ENCODE measurements around the gene CKS2.
"Not testable (repeated sequence)": the region's sequence is repeated elsewhere in the genome, so short reads cannot be mapped to it uniquely, and the experiment has no call there.

CKS2 gene

DNA sequence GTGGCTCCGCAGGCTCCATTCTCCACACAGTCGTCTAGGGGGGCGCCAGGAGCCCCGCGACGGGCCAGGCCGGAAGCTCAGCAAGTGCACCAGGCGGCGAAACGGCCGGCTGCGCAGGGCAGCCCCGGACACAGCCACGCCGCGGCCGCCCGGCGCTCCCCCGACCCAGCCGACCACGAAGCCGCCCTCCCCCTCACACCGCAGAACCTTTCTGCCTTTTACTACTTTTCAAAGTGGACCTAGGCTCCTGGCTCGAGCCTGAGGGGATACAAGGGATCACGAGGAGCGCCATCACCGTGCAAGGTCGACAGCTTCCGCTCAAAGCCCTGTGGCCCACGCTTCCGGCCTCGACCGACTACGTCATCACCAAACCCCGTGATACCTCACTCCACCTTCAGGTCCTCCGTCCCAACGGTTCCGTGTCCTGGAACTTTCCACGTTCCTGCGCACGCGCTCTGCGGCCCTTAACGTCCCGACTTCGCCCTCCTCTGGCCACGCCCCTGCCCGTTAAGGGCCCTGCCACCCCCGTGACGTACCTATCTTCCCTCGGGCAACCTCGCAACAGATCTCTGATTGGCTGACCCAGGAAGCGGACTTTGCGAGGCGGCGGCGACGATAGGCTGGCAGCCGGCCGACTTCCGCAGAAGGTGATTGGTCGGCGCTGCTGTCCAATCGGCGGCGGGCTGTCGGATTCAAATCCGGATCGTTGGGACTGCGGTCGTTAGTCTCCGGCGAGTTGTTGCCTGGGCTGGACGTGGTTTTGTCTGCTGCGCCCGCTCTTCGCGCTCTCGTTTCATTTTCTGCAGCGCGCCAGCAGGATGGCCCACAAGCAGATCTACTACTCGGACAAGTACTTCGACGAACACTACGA, at the start of gene CKS2:
CKS2 (plus strand) TSS at position 721 of the 871 bp plus-strand sequence; CDS start at position 819, 98 bp downstream.
- peak; percentile 100 for DNase-seq

GRCh38 chr9:89273528-89274279, 37.3 kb upstream of the CKS2 start:
- no peak for DNase-seq

- no peak for DNase-seq
These were observed 36.2 kb upstream of the CKS2 start for GRCh38 chr9:89274838-89275237.

- not testable (repeated sequence) for DNase-seq
These were observed 35.0 kb upstream of the CKS2 start for GRCh38 chr9:89276040-89276439.

- no peak for DNase-seq
These were observed 34.0 kb upstream of the CKS2 start for GRCh38 chr9:89277043-89277442.

GRCh38 chr9:89277454-89277853, 33.5 kb upstream of the CKS2 start:
- DNase-seq: peak; percentile 86

DNA sequence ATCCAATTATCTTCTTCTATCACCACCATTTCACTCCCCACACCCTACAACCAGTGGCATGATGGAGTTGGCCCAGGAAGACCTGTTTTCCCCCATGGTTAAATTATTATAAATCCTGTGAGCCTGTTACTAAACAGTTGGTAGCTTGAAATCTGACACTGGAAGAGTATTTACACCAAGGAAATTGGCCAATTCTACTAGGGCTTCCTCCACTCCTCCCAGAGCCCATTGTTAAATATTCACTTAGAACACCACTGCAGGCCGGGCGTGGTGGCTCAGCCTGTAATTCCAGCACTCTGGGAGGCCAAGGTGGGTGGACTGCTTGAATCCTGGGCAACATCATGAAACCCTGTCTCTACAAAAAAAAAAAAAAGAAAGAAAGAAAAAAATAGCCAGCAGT, 32.4 kb upstream of the CKS2 start:
- DNase-seq: no peak

DNA sequence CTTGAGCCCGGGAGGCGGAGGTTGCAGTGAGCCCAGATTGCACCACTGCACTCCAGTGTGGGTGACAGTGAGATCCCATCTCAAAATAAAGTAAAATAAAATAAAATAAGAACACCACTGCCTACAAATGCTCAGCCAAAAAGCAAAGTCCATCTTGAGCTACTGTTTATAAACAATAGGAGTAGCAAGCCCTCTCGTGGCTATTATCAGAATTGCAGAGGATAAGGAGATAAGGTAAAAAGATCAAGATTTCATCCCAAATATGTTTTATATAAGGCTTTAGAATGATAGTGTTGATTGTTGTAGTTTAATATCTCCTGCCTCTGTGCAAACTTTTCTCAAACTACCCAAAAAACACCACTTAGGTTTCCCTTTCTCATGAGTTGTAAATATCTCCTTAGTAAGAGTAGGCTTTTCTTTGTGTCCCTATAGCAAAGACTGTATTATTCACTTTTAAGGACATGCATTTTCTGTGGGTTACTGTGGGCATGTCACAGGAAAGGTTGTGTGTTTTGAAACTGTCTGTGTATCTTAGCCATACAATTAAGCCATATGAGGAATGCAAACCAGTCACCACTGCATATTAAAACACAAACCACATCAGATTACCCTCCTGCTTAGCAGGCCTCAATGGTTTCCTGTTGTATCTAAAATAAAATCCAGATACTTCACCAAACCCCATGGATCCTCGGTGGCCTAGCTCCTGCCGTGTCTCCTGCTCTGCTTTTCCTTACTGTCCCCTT, 31.8 kb upstream of the CKS2 start:
- DNase-seq: peak; percentile 78

GRCh38 chr9:89281106-89281505, 29.9 kb upstream of the CKS2 start:
- DNase-seq: no peak

- DNase-seq: not testable (repeated sequence)
These were observed 28.6 kb upstream of the CKS2 start for GRCh38 chr9:89282248-89282968.

DNA sequence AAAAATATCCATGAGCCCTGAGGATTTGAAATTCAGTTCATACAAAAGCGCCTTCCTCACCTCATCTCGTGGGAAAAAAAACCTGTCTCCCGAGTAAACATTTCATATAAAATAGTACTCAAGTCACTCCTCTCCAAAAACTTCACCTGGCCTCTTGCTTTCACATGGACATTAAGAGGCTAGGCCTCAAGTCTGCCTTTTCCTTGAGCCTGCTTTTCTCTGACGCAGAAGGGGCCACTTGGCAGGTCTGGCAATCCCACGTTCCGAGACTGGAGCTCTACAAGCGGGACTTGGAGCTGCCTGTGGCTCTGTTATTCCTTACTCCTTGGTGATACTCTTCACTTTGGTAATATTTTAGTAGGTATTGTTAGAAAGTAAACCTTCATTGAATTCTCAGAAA, 26.9 kb upstream of the CKS2 start:
- DNase-seq: no peak

DNA sequence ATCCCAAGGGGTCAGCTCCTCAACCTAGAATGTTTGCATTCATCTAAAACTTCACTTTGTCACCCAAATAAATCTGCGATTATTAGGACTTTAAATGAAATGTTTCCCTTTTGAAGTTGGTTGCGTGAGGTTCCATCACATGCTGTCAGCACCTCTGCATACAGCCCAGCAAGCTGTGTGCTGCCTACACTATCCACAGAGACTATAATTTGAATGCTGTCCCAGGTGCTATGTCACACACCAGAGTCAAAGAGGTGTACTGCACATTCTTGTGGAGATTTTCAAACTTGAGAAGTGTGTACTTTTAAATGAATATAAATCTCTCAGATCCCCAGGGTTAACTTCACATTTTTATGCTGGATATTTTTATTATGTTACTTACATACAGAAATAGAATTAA, 19.3 kb upstream of the CKS2 start:
- no peak for DNase-seq

GRCh38 chr9:89293014-89293413, 18.0 kb upstream of the CKS2 start:
- DNase-seq: no peak

- peak; percentile 43 for DNase-seq
These were observed 15.6 kb upstream of the CKS2 start for GRCh38 chr9:89295400-89295799.

DNA sequence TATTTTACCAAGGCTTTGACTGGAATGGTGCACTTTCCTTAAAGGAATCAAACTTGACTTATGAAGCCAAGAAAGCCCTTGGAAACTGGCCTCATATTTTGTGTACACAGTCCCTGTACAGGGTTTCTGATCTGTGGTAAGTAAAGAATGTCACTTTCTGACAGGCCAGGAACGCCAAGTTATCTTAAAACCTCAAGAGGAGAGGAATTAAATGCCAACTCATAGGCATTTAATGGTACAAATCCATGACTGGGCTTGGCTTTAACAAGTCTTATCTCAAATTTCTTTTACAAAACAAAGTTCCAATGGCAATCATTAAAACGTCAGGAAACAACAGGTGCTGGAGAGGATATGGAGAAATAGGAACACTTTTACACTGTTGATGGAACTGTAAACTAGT, 9.0 kb upstream of the CKS2 start:
- DNase-seq: peak; percentile 16

- peak; percentile 33 for DNase-seq
These were observed 6.8 kb upstream of the CKS2 start for GRCh38 chr9:89304020-89304833.

DNA sequence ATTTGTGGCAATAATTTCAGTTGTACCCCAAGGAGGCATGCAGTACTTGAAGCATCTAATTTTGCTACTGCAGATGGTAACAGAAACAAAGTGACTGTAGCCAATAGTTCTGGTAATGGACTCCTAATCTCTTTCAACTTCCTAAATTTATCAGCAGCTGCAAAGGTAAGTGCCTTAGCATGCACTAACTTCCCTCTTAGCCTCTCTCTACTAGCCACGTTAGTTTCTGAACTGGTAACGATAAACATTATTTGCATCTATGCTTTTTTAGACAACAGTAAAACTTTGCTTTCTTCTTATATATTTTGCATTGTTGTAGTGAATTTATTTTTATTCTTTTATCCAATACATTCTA, 6.2 kb upstream of the CKS2 start:
- DNase-seq: no peak

DNA sequence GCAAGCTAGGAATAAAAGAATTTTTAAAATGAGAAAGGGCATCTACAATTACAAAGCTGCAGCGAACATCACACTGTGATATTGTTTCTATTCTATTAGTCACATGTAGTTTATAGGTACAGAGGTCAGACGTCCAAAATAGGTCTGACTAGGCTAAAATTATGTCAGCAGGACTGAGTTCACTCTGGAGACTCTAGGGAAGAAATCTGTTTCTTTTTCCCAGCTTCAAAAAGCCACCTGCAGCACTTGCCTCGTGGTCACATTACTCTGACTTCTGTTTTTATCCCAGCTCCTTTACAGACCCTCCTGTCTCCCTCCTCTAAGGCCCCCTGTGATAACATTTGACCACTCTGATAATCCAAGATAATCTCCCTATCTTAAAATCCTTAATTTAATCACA, 5.1 kb upstream of the CKS2 start:
- no peak for DNase-seq

- no peak for DNase-seq
These were observed 1.8 kb upstream of the CKS2 start for GRCh38 chr9:89309166-89309565.

DNA sequence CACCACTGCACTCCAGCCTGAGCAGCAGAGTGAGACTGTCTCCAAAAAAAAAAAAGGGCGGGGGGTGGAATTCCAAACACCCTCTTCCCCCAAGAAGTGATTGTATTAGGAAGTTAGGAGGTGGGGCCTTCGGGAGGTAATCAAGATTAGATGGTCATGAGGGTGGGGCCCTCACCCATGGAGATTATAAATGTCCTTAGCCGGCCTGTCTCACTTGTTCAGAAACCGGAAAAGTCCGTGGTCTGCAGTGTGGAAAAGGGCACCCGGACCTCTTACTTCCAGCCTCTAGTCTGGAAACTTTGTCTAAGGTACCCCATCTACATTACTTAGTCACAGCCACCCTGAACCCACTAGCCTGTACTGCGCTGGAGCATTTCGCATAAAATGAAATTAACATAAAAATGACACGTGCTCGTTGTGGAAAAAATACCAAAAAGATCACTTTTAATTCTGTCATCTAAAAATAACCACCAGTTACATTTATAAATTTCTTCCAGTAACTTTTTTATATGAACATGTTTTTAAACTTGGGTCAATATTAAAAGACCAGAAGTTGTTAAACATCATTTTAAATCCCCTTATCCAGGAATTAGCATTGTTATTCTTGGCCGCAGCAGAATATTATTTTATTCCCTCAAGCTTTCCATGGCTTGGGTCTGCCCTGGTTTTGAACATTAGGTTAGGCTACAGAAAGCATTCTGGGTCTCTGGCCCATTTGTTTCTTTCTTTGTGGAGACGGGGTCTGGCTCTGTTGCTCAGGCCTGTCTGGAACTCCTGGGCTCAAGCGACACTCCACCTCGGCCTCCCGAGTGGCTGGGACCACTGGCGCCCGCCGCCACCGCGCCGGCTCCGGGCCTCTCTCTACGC, 1.2 kb upstream of the CKS2 start:
- peak; percentile 69 for DNase-seq
